Esophagus squamous epithelium (tissue), 4 donors: ENCODE data around the gene SAPCD1.

Source experiments
- CTCF ChIP-seq, 6 experiments: fragments of 450-650 bp in 4 of 6; fragments of 200-600 bp in 2 of 6; sonication (generic) in 2 of 6; IDR thresholded peaks; one replicate each; pipeline ENCODE4 v1.5.1; 2016 to 2019; ENCODE audit warnings: antibody characterized with exemption in 6 of 6, mild to moderate bottlenecking in 4 of 6, moderate library complexity in 4 of 6
- POLR2A ChIP-seq, 4 donors: fragments of 450-650 bp; IDR thresholded peaks; one replicate each; pipeline ENCODE4 v1.6.1; 2017; ENCODE audit warnings: antibody characterized with exemption in 4 of 4, mild to moderate bottlenecking in 4 of 4, moderate library complexity in 3 of 4

DNA sequence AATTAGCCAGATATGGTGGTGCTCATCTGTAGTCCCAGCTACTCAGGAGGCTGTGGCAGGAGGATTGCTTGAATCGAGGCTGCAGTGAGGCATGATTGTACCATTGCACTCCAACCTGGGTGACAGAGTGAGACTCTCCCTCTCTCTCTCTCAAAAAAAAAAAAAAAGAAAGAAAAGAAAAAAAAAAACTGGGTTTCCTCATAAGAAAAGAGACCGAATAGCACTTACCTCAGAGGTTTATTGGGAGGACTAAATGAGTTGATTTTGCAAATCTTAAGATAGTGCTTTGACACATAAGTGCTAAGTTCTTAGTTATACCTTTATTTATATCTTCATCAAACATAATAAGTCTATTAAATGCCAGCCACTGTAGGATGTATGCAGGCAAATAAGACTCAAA is 8.4 kb downstream of the SAPCD1 start:
- TF ChIP-seq CTCF (IDR thresholded peaks at IDR 0.05) = no peak
- TF ChIP-seq POLR2A (IDR thresholded peaks at IDR 0.05) = no peak
